SK-N-DZ (cell line): ENCODE data around the gene SRRM3.
A peak's percentile ranks its signal among the peaks of the same experiment; 100 is the strongest.
"Not testable (repeated sequence)": the region's sequence is repeated elsewhere in the genome, so short reads cannot be mapped to it uniquely, and the experiment has no call there.

Experiments used
- DNase-seq: peaks from one replicate; pipeline ENCODE4 v3.0.0-alpha.2; 2015; ENCODE audit warnings: low spot score

Gene SRRM3

DNA sequence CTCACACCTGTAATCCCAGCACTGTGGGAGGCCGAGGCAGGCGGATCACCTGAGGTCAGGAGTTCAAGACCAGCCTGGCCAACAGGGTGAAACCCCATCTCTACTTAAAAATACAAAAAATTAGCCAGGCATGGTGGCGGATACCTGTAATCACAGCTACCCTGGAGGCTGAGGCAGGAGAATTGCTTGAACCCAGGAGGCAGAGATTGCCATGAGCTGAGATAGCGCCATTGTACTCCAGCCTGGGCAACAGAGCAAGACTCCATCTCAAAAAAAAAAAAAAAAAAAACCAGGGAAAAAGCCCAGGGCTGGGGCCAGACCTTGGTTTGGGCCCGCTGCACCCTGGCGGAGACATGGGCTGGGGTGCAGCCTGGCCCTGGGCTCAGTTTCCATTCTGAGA lies 110.1 kb downstream of the SRRM3 start:
- not testable (repeated sequence) for DNase-seq

GRCh38 chr7:76314042-76314721 lies 112.5 kb downstream of the SRRM3 start:
- DNase-seq: peak; percentile 93

DNA sequence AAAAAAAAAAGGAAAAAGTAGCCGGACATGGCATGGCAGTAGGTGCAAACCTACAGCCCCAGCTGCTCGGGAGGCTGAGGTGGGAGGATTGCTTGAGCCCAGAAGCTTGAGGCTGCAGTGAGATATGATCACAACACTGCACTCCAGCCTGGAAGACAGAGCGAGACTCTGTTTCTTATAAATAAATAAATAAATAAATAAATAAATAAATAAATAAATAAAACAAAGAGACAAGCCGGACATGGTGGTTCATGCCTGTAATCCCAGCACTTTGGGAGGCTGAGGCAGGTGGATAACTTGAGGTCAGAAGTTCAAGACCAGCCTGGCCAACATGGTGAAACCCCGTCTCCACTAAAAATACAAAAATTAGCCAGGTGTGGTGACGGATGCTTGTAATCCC lies 113.0 kb downstream of the SRRM3 start:
- not testable (repeated sequence) for DNase-seq

DNA sequence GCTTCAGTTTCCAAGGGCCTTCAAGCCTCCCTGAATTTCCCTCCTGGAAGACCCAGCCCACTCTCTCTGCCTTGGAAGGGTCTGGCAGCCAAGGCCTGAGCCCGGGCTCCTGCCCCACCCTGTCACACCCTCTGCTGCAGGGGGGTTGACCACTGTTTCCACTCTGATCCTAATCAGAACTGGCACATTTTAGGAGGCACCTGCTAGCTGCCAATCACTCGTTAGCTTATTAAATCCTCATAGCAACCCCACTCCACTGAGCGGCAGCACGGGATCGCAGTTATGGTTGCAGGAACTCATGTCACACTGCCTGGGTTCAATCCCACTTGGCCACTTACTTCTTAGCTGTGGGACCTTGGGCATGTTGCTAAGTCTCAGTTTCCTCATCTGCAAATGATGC lies 113.7 kb downstream of the SRRM3 start:
- no peak for DNase-seq

DNA sequence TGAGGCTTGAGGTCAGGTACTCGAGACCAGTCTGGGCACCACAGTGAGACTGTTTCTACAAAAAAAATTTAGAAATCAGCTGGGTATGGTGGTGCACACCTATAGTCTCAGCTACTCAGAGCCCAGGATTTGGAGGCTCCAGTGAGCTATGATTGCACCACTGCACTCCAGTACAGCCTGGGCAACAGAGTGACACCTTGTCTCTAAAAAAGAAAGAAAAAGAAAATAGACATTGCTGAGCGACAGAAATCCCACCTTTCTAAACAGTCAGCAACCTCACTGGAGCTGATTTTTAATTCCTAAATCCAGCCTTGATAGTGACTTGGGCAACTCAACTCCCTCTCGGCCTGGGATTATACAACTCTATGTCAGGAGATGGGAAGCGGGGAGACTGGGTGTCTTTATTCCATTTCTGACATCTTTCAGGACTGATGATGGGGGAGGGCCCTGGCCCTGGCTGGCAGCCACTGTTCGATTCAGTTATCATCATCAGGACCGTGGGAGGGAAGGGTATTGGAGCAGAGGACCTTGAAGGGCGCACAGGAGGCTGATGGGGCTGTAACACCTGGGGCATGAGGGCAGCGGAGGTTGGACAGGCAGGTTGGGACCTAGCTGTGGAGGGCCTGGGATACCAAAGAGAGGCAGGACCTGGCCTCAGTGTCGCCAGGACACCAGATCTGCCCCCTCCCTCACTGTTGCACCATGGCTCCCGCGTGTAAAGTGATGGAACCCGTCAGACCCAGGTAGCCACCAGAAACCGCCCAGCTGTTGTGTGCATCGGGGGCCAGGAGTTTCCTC lies 115.5 kb downstream of the SRRM3 start:
- DNase-seq: no peak

DNA sequence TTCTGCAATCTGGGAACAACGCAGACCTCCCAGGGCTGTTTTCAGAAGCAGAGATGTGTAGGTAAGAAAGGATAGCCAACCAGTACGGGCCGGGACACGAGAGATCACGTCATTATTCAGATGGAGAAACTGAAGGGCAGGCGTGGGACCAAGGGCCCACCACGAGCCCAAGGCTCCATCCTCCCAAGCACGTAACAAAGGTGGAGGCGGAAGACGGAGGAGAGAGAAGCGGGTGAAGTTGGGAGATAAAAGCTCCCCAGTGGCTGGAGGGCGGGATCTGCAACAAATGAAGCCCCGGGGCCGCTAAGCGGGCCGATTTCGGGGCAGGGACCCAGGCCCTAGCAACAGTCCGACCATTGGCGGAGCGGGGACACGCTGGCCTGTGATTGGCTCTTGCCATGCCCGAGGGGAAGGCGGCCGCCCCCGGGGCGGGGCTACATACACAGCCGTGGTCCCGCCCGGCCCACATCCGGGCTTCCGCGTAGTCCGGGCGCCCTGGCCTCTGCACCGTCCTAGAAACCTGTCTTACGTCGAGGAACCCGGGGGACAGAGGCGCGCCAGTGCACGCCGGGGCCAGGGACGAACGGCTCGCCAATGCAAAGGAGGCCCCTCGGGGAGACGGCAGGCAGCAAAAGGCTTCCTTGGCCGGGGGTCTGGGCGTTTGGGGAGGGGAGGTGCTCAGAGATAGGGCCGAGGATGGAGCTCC lies 116.2 kb downstream of the SRRM3 start:
- peak; percentile 97 for DNase-seq

- peak; percentile 65 for DNase-seq
Measured at GRCh38 chr7:76318488-76319353, 117.0 kb downstream of the SRRM3 start.

DNA sequence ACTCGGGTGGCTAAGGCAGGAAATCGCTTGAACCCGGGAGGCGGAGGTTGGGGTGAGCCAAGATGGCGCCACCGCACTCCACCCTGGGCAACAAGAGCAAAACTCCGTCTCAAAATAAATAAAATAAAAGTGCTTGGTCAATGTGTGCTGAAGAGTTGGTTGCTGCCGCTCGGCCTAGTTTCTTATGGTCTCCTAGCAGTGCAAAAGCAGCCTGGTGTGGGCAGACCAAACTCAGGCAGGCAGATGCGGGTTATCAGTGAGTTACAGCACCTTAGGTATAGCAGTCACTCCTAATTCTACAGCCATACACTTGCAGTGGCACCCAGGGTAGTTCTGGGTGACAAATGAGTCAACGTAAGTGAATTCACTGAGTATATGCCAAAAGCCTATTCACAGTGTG lies 123.4 kb downstream of the SRRM3 start:
- DNase-seq: no peak

GRCh38 chr7:76325811-76326210 lies 124.1 kb downstream of the SRRM3 start:
- no peak for DNase-seq

- DNase-seq: no peak
Measured at GRCh38 chr7:76326646-76327233, 125.0 kb downstream of the SRRM3 start.

DNA sequence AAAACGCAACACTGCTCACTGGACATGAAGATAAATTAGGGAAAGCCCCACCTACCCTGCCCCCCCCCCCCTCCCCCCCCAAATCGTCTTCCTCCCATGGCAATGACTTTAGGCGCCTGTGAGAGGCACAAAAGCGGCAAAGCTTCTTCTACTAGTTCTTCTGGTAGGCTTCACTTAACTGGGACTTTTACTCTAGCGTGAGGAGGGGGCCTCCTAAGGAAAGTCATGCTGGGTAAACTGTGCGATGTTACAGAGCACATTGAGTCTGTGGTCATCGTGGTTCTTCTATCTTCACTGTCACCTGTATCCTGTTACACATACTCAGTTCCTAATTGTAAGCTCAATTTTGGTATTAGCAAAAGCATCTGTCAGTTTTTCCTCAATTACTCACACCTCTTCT lies 125.9 kb downstream of the SRRM3 start:
- DNase-seq: no peak

GRCh38 chr7:76328389-76328788 lies 126.7 kb downstream of the SRRM3 start:
- DNase-seq: no peak

DNA sequence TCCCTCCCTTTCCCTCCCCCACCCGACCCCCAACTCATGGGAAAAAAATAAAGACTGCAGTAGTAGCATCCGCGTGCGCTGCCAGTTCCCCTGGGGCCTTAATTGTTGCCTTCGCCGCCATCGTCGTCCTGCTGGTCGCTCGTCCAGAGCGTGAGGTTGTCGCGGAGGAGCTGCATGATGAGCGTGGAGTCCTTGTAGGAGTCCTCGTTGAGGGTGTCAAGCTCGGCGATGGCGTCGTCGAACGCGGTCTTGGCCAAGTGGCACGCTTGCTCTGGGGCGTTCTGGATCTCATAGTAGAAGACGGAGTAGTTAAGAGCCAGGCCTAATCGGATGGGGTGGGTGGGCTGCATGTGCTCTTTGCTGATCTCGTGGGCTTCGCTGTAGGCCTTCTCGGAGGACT lies 127.8 kb downstream of the SRRM3 start:
- no peak for DNase-seq

GRCh38 chr7:76330261-76330660 lies 128.6 kb downstream of the SRRM3 start:
- no peak for DNase-seq

DNA sequence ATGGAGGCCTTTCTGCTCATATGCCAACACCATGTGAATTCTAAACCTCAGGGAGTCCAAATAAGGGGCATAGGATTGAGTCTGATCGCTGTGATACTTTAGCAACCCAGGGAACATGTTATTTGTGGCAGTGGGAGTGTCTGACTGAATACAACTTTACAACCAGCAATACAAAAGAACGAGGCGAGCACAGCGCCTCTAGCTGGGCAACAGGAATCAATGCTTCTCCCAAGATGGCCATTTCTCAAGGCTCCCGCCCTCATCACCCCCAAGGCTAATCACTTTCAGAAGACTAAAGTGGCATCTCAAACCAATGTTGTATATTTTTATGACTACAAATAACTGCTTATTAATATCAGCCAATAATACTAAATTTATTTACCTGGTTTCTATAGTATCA lies 129.0 kb downstream of the SRRM3 start:
- no peak for DNase-seq

DNA sequence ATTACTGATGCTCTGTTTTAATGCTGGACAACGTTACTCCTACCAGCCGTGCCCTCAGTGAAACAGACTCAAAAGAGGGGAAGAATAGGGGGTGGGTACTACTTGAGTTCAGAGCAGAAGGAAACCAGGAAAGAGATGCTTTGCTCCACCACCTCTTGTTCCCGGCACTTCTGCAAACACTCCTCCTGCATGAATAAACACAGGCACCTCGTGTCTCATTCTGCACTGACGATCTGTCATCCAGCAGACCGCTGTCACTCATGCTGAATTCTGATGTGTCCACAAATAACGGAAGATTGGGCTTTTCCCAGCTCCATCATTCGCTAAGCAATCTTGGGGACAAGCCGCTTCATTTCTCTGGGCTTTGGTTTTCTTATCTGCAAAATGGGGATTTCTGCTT lies 130.4 kb downstream of the SRRM3 start:
- no peak for DNase-seq

DNA sequence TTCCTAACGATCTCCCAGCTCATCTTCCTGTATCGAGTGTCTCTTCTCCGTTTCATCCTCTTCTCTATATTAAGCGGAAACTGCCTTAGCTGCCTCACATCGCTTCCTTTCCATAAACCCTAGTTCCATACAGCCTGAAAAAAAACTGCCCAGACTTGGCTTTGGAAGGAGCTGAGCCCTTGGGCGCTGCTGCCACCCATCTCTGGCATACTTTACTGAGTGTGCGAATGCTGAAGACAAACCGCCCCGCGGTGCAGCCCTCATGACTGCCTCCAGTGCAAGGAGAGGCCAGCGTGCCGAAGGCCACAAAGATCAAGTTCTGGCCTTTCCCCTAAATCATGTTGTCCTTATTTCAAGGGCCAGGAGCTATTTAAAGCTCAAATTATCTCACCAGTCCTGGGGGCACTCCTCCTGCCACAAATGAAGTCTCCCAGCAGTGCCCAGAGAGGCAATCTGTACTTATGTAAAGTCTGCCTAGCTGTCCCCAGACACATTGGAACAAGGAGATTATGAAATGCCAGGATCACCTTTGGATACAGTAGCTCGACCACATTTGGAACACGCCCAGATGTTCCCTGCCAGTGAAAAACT lies 131.9 kb downstream of the SRRM3 start:
- DNase-seq: no peak

DNA sequence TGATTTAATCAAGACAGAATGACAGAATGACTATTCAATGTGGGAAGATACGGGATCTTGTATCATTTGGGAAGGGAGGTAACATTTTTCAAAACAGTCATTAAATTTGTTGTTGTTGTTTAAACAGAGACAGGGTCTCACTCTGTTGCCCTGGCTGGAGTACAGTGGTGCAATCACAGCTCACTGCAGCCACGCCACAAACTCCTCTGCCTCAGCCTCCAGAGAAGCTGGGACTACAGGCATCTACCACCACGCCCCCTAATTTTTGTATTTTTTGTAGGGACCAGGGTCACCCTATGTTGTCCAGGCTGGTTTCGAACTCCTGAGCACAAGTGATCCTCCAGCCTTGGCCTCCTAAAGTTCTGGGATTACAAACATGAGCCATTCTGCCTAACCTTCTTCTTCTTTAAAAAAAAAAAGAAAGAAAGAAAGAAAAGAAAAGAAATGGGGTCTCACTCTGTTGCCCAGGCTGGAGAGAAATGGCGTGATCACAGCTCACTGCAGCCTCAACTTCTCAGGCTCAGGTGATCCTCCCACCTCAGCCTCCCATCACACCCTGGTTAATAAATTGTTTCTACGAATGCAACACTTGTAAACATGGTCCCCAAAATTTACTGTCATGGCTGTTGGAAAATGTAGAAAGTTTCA lies 132.7 kb downstream of the SRRM3 start:
- no peak for DNase-seq

DNA sequence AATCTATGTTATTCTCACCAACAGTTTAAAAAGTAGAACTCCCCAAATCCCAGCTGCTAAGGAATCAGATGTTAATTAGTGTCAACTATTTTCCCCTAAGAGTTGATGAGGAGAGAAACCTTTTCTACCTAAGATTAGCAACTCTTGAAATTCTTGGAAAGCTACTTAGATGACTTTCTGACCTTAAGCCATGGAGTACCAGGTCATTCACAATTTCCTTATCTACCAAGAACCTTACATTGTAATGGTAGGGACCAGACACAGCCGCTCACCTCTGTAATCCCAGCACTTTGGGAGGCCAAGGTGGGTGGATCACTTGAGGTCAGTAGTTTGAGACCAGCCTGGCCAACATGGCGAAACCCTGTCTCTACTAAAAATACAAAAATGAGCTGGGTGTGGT lies 133.7 kb downstream of the SRRM3 start:
- DNase-seq: not testable (repeated sequence)

- no peak for DNase-seq
Measured at GRCh38 chr7:76336094-76336493, 134.4 kb downstream of the SRRM3 start.
